DOHH2 (cell line): ENCODE measurements around the gene CD58.

Experiments
- H3F3A ChIP-seq: fragments of 200-600 bp; sonication (generic), shearing (Covaris generic); 2 replicates; pipeline ENCODE4 v1.6.0; 2016; ENCODE audit warnings: antibody characterized with exemption, mild to moderate bottlenecking; ENCODE audit not compliant: control insufficient read depth, insufficient read depth
- H3K27ac ChIP-seq: fragments of 200-600 bp; sonication (generic); 2 replicates; pipeline ENCODE4 v1.5.1; 2014; ENCODE audit warnings: low read depth, mild to moderate bottlenecking, low read length, moderate library complexity
- H3K27me3 ChIP-seq: fragments of 200-600 bp; sonication (generic); 2 replicates; pipeline ENCODE4 v1.6.1; 2014; ENCODE audit warnings: mild to moderate bottlenecking, low read length, mixed read lengths; ENCODE audit not compliant: control insufficient read depth
- H3K36me3 ChIP-seq: fragments of 200-600 bp; sonication (generic); 2 replicates; pipeline ENCODE4 v1.6.1; 2014; ENCODE audit warnings: mild to moderate bottlenecking, low read length, moderate library complexity, mixed read lengths; ENCODE audit not compliant: control insufficient read depth
- H3K4me1 ChIP-seq: fragments of 200-600 bp; sonication (generic); 2 replicates; pipeline ENCODE4 v1.6.1; 2014; ENCODE audit warnings: mild to moderate bottlenecking, low read length, mixed read lengths; ENCODE audit not compliant: control insufficient read depth
- H3K4me2 ChIP-seq: fragments of 200-600 bp; sonication (generic); 2 replicates; pipeline ENCODE4 v1.6.0; 2014; ENCODE audit warnings: mild to moderate bottlenecking, low read length, moderate library complexity
- H3K4me3 ChIP-seq: fragments of 200-600 bp; sonication (generic); 2 replicates; pipeline ENCODE4 v1.5.1; 2014; ENCODE audit warnings: mild to moderate bottlenecking, low read length, mixed read lengths
- H3K79me2 ChIP-seq: fragments of 200-600 bp; sonication (generic); 2 replicates; pipeline ENCODE4 v1.6.1; 2014; ENCODE audit warnings: mild to moderate bottlenecking, low read length, mixed read lengths; ENCODE audit not compliant: control insufficient read depth
- H3K9me2 ChIP-seq: fragments of 200-600 bp; sonication (generic); replicated peaks from 2 replicates; pipeline ENCODE4 v1.6.1; 2014; ENCODE audit warnings: mild to moderate bottlenecking, low read length, mixed read lengths; ENCODE audit not compliant: control insufficient read depth
- H3K9me3 ChIP-seq: fragments of 200-600 bp; sonication (generic); 2 replicates; pipeline ENCODE4 v1.6.1; 2014; ENCODE audit warnings: antibody characterized with exemption, low read length, mixed read lengths; ENCODE audit not compliant: control insufficient read depth, insufficient read depth
- H4K20me1 ChIP-seq: fragments of 200-600 bp; sonication (generic); 2 replicates; pipeline ENCODE4 v1.6.0; 2014; ENCODE audit warnings: low read depth, mild to moderate bottlenecking, antibody characterized with exemption, low read length, moderate library complexity; ENCODE audit not compliant: control insufficient read depth, insufficient read depth
- EZH2phosphoT487 ChIP-seq: fragments of 200-600 bp; sonication (generic); IDR thresholded peaks from 2 replicates; pipeline ENCODE4 v1.6.1; 2017; ENCODE audit warnings: borderline replicate concordance, mild to moderate bottlenecking, antibody characterized with exemption, low read length, moderate library complexity, mixed read lengths
- TF ChIP-seq, protein P1 (sequence below): fragments of 200-600 bp; sonication (generic); IDR thresholded peaks from one replicate; pipeline ENCODE4 v1.5.1; 2014; ENCODE audit warnings: antibody characterized with exemption, mild to moderate bottlenecking, low read depth, low read length; ENCODE audit not compliant: poor library complexity, severe bottlenecking

Gene CD58

GRCh38 chr1:116481934-116482333 is 88.9 kb downstream of the CD58 start:
- Histone ChIP-seq H3K9me3 (no peaks in the 10 kb centered on the region), H3K4me2 (no peak overlapping the region), H3K4me1 (no peaks in the 10 kb centered on the region), H3K4me3 (no peak overlapping the region), H3F3A (no peaks in the 10 kb centered on the region), H3K9me2 (no peaks in the 10 kb centered on the region), H4K20me1 (no peaks in the 10 kb centered on the region), H3K27ac (no peak overlapping the region), H3K36me3 (no peaks in the 10 kb centered on the region), H3K79me2 (no peaks in the 10 kb centered on the region), H3K27me3 (peaks cover 14% of the 10 kb centered on the region)
- no peak for TF ChIP-seq EZH2phosphoT487
- TF ChIP-seq, protein P1, sequence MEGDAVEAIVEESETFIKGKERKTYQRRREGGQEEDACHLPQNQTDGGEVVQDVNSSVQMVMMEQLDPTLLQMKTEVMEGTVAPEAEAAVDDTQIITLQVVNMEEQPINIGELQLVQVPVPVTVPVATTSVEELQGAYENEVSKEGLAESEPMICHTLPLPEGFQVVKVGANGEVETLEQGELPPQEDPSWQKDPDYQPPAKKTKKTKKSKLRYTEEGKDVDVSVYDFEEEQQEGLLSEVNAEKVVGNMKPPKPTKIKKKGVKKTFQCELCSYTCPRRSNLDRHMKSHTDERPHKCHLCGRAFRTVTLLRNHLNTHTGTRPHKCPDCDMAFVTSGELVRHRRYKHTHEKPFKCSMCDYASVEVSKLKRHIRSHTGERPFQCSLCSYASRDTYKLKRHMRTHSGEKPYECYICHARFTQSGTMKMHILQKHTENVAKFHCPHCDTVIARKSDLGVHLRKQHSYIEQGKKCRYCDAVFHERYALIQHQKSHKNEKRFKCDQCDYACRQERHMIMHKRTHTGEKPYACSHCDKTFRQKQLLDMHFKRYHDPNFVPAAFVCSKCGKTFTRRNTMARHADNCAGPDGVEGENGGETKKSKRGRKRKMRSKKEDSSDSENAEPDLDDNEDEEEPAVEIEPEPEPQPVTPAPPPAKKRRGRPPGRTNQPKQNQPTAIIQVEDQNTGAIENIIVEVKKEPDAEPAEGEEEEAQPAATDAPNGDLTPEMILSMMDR = no peak

- Histone ChIP-seq H3K4me2 (no peak overlapping the region), H3K4me3 (no peak overlapping the region), H3K27ac (no peak overlapping the region), H4K20me1 (no peaks in the 10 kb centered on the region), H3K36me3 (no peaks in the 10 kb centered on the region), H3K9me3 (no peaks in the 10 kb centered on the region), H3K27me3 (peaks cover 10% of the 10 kb centered on the region; the same call in 1 of the 2 replicates), H3F3A (no peaks in the 10 kb centered on the region), H3K9me2 (no peaks in the 10 kb centered on the region), H3K4me1 (no peaks in the 10 kb centered on the region), H3K79me2 (no peaks in the 10 kb centered on the region)
- TF ChIP-seq, protein P1 = no peak
- no peak for TF ChIP-seq EZH2phosphoT487
These were observed 92.2 kb downstream of the CD58 start for GRCh38 chr1:116478621-116479020.

DNA sequence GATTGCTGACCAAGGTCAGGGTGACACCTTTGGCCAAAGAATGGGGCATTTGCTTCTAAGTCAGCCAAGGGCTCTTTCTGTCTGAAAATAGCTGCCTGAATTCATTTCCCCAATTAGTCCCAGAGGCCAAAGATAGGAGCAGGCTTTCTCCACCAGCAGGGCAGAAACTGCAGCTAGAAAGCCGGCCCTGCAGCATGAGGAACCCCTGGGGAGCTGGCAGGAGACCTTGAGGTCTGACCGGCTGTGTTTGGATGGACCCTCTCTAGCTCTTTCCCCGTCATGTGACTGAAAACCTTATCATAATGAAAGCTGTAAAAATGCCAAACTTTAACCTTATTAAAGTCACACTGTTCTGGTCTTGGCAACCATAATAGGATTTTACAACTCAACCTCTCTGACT is 93.4 kb downstream of the CD58 start:
- no peak overlapping the region for H3K4me3 ChIP-seq
- H3K9me2 ChIP-seq = no peaks in the 10 kb centered on the region
- H3K36me3 ChIP-seq = no peaks in the 10 kb centered on the region
- H3K27me3 ChIP-seq = peaks cover 10% of the 10 kb centered on the region; the same call in 1 of the 2 replicates
- H3K9me3 ChIP-seq = no peaks in the 10 kb centered on the region
- H3K27ac ChIP-seq = no peak overlapping the region
- no peaks in the 10 kb centered on the region for H4K20me1 ChIP-seq
- TF ChIP-seq, protein P1 = no peak
- TF ChIP-seq EZH2phosphoT487 = no peak
- H3K4me2 ChIP-seq = no peak overlapping the region
- no peaks in the 10 kb centered on the region for H3K79me2 ChIP-seq
- H3F3A ChIP-seq = no peaks in the 10 kb centered on the region
- no peaks in the 10 kb centered on the region for H3K4me1 ChIP-seq

DNA sequence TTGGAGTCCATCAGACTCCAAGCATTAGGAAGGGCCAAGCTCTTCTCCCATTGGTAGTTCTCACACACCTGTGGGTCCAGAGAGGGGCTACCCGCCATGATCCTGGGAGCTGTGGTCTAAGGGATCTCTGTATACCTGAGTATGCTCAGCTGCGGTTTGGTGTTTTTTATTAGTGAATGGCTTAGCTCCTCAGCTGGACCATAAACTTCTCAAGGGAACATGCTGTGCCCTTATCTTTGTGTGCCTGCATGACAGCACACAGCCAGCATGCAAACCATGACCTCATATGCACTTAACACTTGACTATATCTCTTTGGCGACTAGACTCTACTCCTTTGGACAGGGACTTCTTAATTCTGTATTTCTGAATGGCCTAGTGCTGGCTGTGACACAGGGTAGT is 94.5 kb downstream of the CD58 start:
- no peaks in the 10 kb centered on the region for H3K9me3 ChIP-seq
- no peak overlapping the region for H3K27ac ChIP-seq
- H3K4me3 ChIP-seq = no peak overlapping the region
- TF ChIP-seq, protein P1 = no peak
- TF ChIP-seq EZH2phosphoT487 = no peak
- H3K27me3 ChIP-seq = peaks cover 10% of the 10 kb centered on the region; the same call in 1 of the 2 replicates
- H3K9me2 ChIP-seq = no peaks in the 10 kb centered on the region
- no peak overlapping the region for H3K4me2 ChIP-seq
- no peaks in the 10 kb centered on the region for H3K36me3 ChIP-seq
- no peaks in the 10 kb centered on the region for H3K4me1 ChIP-seq
- no peaks in the 10 kb centered on the region for H3F3A ChIP-seq
- H4K20me1 ChIP-seq = no peaks in the 10 kb centered on the region
- no peaks in the 10 kb centered on the region for H3K79me2 ChIP-seq
